Measurements from ENCODE around the gene CST1. TPM values are rescaled to one million over a fixed set of nuclear protein-coding genes. Genes with fewer than 3 reads are reported as not detected.
"Not testable (repeated sequence)": the region's sequence is repeated elsewhere in the genome, so short reads cannot be mapped to it uniquely, and the experiment has no call there.

The CST1 gene
- total and polyA plus RNA-seq, 2 experiments from 2014 or later = 12.8 to 13.6 TPM

GRCh38 chr20:23766531-23766930 is 15.8 kb upstream of the CST1 start:
- Histone ChIP-seq H3K4me3 (no peak overlapping the region), H3K36me3 (replicated peaks; ENCODE audit: insufficient read depth, low read depth) (no peaks in the 10 kb centered on the region), H4K20me1 (ENCODE audit: insufficient read depth, poor library complexity, severe bottlenecking) (no peaks in the 10 kb centered on the region), H3K9me2 (replicated peaks; ENCODE audit: insufficient read depth) (no peaks in the 10 kb centered on the region), H3K9me3 (ENCODE audit: low read depth) (no peaks in the 10 kb centered on the region), H3K27ac (no peak overlapping the region), H3K4me2 (no peak overlapping the region), H3K79me2 (no peaks in the 10 kb centered on the region), H2AFZ (no peak overlapping the region), H3K4me1 (ENCODE audit: insufficient read depth) (no peaks in the 10 kb centered on the region), H3K27me3 (no peaks in the 10 kb centered on the region)
- TF ChIP-seq EZH2 (IDR thresholded peaks at IDR 0.05; ENCODE audit: borderline replicate concordance) = no peak
- TF ChIP-seq EZH2phosphoT487 (IDR thresholded peaks at IDR 0.05; ENCODE audit: low read depth, severe bottlenecking, unreplicated experiment) = no peak
- no peak for TF ChIP-seq CTCF (IDR thresholded peaks at IDR 0.05; ENCODE audit: poor library complexity)
- 85% methylated on average over 1 of the region's 1 CpG for WGBS (ENCODE audit: low lambda C conversion rate, missing lambda C conversion rate)
- no peak for DNase-seq (ENCODE audit: low spot score)

- WGBS (ENCODE audit: low lambda C conversion rate, missing lambda C conversion rate) = 90% methylated on average over 4 of the region's 5 CpGs
- Histone ChIP-seq H3K4me2 (no peak overlapping the region), H3K4me1 (ENCODE audit: insufficient read depth) (no peaks in the 10 kb centered on the region), H3K27me3 (no peaks in the 10 kb centered on the region), H3K9me2 (replicated peaks; ENCODE audit: insufficient read depth) (no peaks in the 10 kb centered on the region), H3K27ac (no peak overlapping the region), H2AFZ (no peak overlapping the region), H3K79me2 (no peaks in the 10 kb centered on the region), H4K20me1 (ENCODE audit: insufficient read depth, poor library complexity, severe bottlenecking) (no peaks in the 10 kb centered on the region), H3K4me3 (no peak overlapping the region), H3K9me3 (ENCODE audit: low read depth) (no peaks in the 10 kb centered on the region), H3K36me3 (replicated peaks; ENCODE audit: insufficient read depth, low read depth) (no peaks in the 10 kb centered on the region)
- no peak for DNase-seq (ENCODE audit: low spot score)
- TF ChIP-seq EZH2phosphoT487 (IDR thresholded peaks at IDR 0.05; ENCODE audit: low read depth, severe bottlenecking, unreplicated experiment) = no peak
- TF ChIP-seq CTCF (IDR thresholded peaks at IDR 0.05; ENCODE audit: poor library complexity) = no peak
- TF ChIP-seq EZH2 (IDR thresholded peaks at IDR 0.05; ENCODE audit: borderline replicate concordance) = no peak
Observed at GRCh38 chr20:23765578-23765977, 14.8 kb upstream of the CST1 start.

- H3K36me3 ChIP-seq (replicated peaks; ENCODE audit: insufficient read depth, low read depth); H3K9me3 ChIP-seq (ENCODE audit: low read depth); H2AFZ ChIP-seq; H3K4me3 ChIP-seq; H3K27me3 ChIP-seq; DNase-seq (ENCODE audit: low spot score); H3K9me2 ChIP-seq (replicated peaks; ENCODE audit: insufficient read depth); H3K4me2 ChIP-seq; H3K4me1 ChIP-seq (ENCODE audit: insufficient read depth); H3K79me2 ChIP-seq; H4K20me1 ChIP-seq (ENCODE audit: insufficient read depth, poor library complexity, severe bottlenecking): not testable (repeated sequence)
- peak overlapping the region; percentile 17 for H3K27ac ChIP-seq
- 21% methylated on average over 2 of the region's 2 CpGs for WGBS (ENCODE audit: low lambda C conversion rate, missing lambda C conversion rate)
Observed at GRCh38 chr20:23764630-23765029, 13.9 kb upstream of the CST1 start.

- no peak for DNase-seq (ENCODE audit: low spot score)
- Histone ChIP-seq H3K27ac (no peak overlapping the region), H3K36me3 (replicated peaks; ENCODE audit: insufficient read depth, low read depth) (no peaks in the 10 kb centered on the region), H2AFZ (no peak overlapping the region), H3K9me3 (ENCODE audit: low read depth) (no peaks in the 10 kb centered on the region), H4K20me1 (ENCODE audit: insufficient read depth, poor library complexity, severe bottlenecking) (no peaks in the 10 kb centered on the region), H3K79me2 (no peaks in the 10 kb centered on the region), H3K9me2 (replicated peaks; ENCODE audit: insufficient read depth) (no peaks in the 10 kb centered on the region), H3K4me1 (ENCODE audit: insufficient read depth) (no peaks in the 10 kb centered on the region), H3K27me3 (no peaks in the 10 kb centered on the region), H3K4me2 (no peak overlapping the region), H3K4me3 (no peak overlapping the region)
- TF ChIP-seq EZH2phosphoT487 (IDR thresholded peaks at IDR 0.05; ENCODE audit: low read depth, severe bottlenecking, unreplicated experiment) = no peak
- TF ChIP-seq EZH2 (IDR thresholded peaks at IDR 0.05; ENCODE audit: borderline replicate concordance) = no peak
- no peak for TF ChIP-seq CTCF (IDR thresholded peaks at IDR 0.05; ENCODE audit: poor library complexity)
Observed at GRCh38 chr20:23763345-23763744, 12.6 kb upstream of the CST1 start.

Measured in hepatocyte (in vitro differentiated cells).